HUES64 (cell line): ENCODE data around the gene TGM2.

Experiments used
- H3K27ac ChIP-seq: 2 replicates; pipeline ENCODE4 v1.7.0; 2013; ENCODE audit warnings: low read depth, low read length, inconsistent platforms
- H3K27me3 ChIP-seq: 2 replicates; pipeline ENCODE4 v1.6.1; 2013; ENCODE audit warnings: mild to moderate bottlenecking, low read length; ENCODE audit not compliant: insufficient read depth
- H3K36me3 ChIP-seq: 2 replicates; pipeline ENCODE4 v1.6.1; 2013; ENCODE audit warnings: mild to moderate bottlenecking, low read length; ENCODE audit not compliant: insufficient read depth
- H3K4me1 ChIP-seq: 2 replicates; pipeline ENCODE4 v1.6.1; 2013; ENCODE audit warnings: mild to moderate bottlenecking, low read length, moderate library complexity; ENCODE audit not compliant: insufficient read depth
- H3K4me3 ChIP-seq: 2 replicates; pipeline ENCODE4 v1.5.1; 2013; ENCODE audit warnings: mild to moderate bottlenecking, low read length, moderate library complexity
- H3K9ac ChIP-seq: 2 replicates; pipeline ENCODE4 v1.6.1; 2013; ENCODE audit warnings: mild to moderate bottlenecking, low read depth, low read length
- H3K9me3 ChIP-seq: 2 replicates; pipeline ENCODE4 v1.6.1; 2013; ENCODE audit warnings: low read depth, low read length; ENCODE audit not compliant: insufficient read depth
- WGBS: fragments of 150-250, 120-280 bp; methylation state at CpG from one replicate; pipeline ENCODE4 v1.1.7; 2013; ENCODE audit warnings: missing lambda C conversion rate; 5-methylcytosine and 5-hydroxymethylcytosine counted together

Gene TGM2

GRCh38 chr20:38175304-38176180 is 10.5 kb upstream of the TGM2 start:
- 0 out of 2 replicates have a peak, but pooled peaks cover 4% of the 10 kb centered on the region for H3K4me1 ChIP-seq
- WGBS, result 69% methylated on average over 15 of the region's 16 CpGs
- H3K27ac ChIP-seq, result no peak overlapping the region
- H3K27me3 ChIP-seq, result no peaks in the 10 kb centered on the region
- no peaks in the 10 kb centered on the region for H3K36me3 ChIP-seq
- no peak overlapping the region for H3K9ac ChIP-seq
- H3K4me3 ChIP-seq, result no peak overlapping the region
- H3K9me3 ChIP-seq, result no peaks in the 10 kb centered on the region

GRCh38 chr20:38173237-38174156 is 8.4 kb upstream of the TGM2 start:
- Histone ChIP-seq H3K4me3 (no peak overlapping the region), H3K4me1 (0 out of 2 replicates have a peak, but pooled peaks cover 4% of the 10 kb centered on the region), H3K27ac (no peak overlapping the region), H3K36me3 (no peaks in the 10 kb centered on the region), H3K9ac (no peak overlapping the region), H3K9me3 (no peaks in the 10 kb centered on the region), H3K27me3 (no peaks in the 10 kb centered on the region)
- WGBS, result 78% methylated on average over 12 of the region's 14 CpGs

GRCh38 chr20:38172408-38172807 is 7.3 kb upstream of the TGM2 start:
- 88% methylated on average over 4 of the region's 4 CpGs for WGBS
- no peak overlapping the region for H3K27ac ChIP-seq

GRCh38 chr20:38171675-38172043 is 6.6 kb upstream of the TGM2 start:
- Histone ChIP-seq H3K4me3 (no peak overlapping the region), H3K36me3 (no peaks in the 10 kb centered on the region), H3K27me3 (no peaks in the 10 kb centered on the region), H3K4me1 (0 out of 2 replicates have a peak, but pooled peaks cover 4% of the 10 kb centered on the region), H3K27ac (no peak overlapping the region), H3K9me3 (no peaks in the 10 kb centered on the region), H3K9ac (no peak overlapping the region)
- 56% methylated on average over 3 of the region's 4 CpGs for WGBS

More at GRCh38 chr20:38172408-38172807, 7.3 kb upstream of the TGM2 start:
- Histone ChIP-seq H3K9ac (no peak overlapping the region), H3K27me3 (no peaks in the 10 kb centered on the region), H3K4me3 (no peak overlapping the region), H3K4me1 (0 out of 2 replicates have a peak, but pooled peaks cover 4% of the 10 kb centered on the region), H3K36me3 (no peaks in the 10 kb centered on the region), H3K9me3 (no peaks in the 10 kb centered on the region)

- Histone ChIP-seq H3K36me3 (no peaks in the 10 kb centered on the region), H3K9ac (no peak overlapping the region), H3K4me3 (no peak overlapping the region), H3K27me3 (no peaks in the 10 kb centered on the region), H3K9me3 (no peaks in the 10 kb centered on the region), H3K4me1 (0 out of 2 replicates have a peak, but pooled peaks cover 4% of the 10 kb centered on the region), H3K27ac (no peak overlapping the region)
- 70% methylated on average over 11 of the region's 11 CpGs for WGBS
These were observed 6.0 kb upstream of the TGM2 start for GRCh38 chr20:38170826-38171674.

GRCh38 chr20:38170219-38170825 is 5.3 kb upstream of the TGM2 start:
- 58% methylated on average over 7 of the region's 8 CpGs for WGBS
- no peak overlapping the region for H3K9ac ChIP-seq

GRCh38 chr20:38169636-38170193 is 4.6 kb upstream of the TGM2 start:
- H3K4me1 ChIP-seq, result no peaks in the 10 kb centered on the region
- no peaks in the 10 kb centered on the region for H3K9me3 ChIP-seq
- no peaks in the 10 kb centered on the region for H3K36me3 ChIP-seq
- no peak overlapping the region for H3K9ac ChIP-seq
- WGBS, result 85% methylated on average over 6 of the region's 6 CpGs
- no peak overlapping the region for H3K4me3 ChIP-seq
- H3K27me3 ChIP-seq, result 0 out of 2 replicates have a peak, but pooled peaks cover 1% of the 10 kb centered on the region
- no peak overlapping the region for H3K27ac ChIP-seq

More at GRCh38 chr20:38170219-38170825, 5.3 kb upstream of the TGM2 start:
- H3K9me3 ChIP-seq, result no peaks in the 10 kb centered on the region
- H3K36me3 ChIP-seq, result no peaks in the 10 kb centered on the region
- H3K4me1 ChIP-seq, result 0 out of 2 replicates have a peak, but pooled peaks cover 1% of the 10 kb centered on the region
- H3K27me3 ChIP-seq, result no peaks in the 10 kb centered on the region
- no peak overlapping the region for H3K4me3 ChIP-seq
- H3K27ac ChIP-seq, result no peak overlapping the region

- WGBS, result 86% methylated on average over 7 of the region's 8 CpGs
- H3K9ac ChIP-seq, result no peak overlapping the region
- H3K4me3 ChIP-seq, result no peak overlapping the region
- no peaks in the 10 kb centered on the region for H3K4me1 ChIP-seq
- 0 out of 2 replicates have a peak, but pooled peaks cover 6% of the 10 kb centered on the region for H3K27me3 ChIP-seq
- H3K27ac ChIP-seq, result no peak overlapping the region
- no peaks in the 10 kb centered on the region for H3K9me3 ChIP-seq
- no peaks in the 10 kb centered on the region for H3K36me3 ChIP-seq
These were observed 3.9 kb upstream of the TGM2 start for GRCh38 chr20:38168791-38169589.

- no peaks in the 10 kb centered on the region for H3K9me3 ChIP-seq
- 0 out of 2 replicates have a peak, but pooled peaks cover 6% of the 10 kb centered on the region for H3K27me3 ChIP-seq
- H3K27ac ChIP-seq, result no peak overlapping the region
- H3K36me3 ChIP-seq, result no peaks in the 10 kb centered on the region
- H3K4me1 ChIP-seq, result no peaks in the 10 kb centered on the region
- H3K4me3 ChIP-seq, result no peak overlapping the region
- 56% methylated on average over 7 of the region's 7 CpGs for WGBS
- no peak overlapping the region for H3K9ac ChIP-seq
These were observed 3.0 kb upstream of the TGM2 start for GRCh38 chr20:38167851-38168760.
